Skeletal muscle tissue (tissue), 4 donors: Measurements from ENCODE around the gene AIG1. TPM values are rescaled to one million over a fixed set of nuclear protein-coding genes. Genes with fewer than 3 reads are reported as not detected.

Experiments used
- H3K27ac ChIP-seq: one replicate; pipeline ENCODE4 v1.7.0; 2013; ENCODE audit warnings: mild to moderate bottlenecking, low read depth, low read length, inconsistent platforms
- H3K27me3 ChIP-seq, 3 donors: one replicate each; pipeline ENCODE4 v1.7.0; 2013; ENCODE audit warnings: low read length in 3 of 3; ENCODE audit not compliant: control insufficient read depth in 3 of 3, insufficient read depth in 3 of 3
- H3K36me3 ChIP-seq, 3 donors: one replicate each; pipeline ENCODE4 v1.7.0; 2013; ENCODE audit warnings: low read length in 3 of 3; ENCODE audit not compliant: control insufficient read depth in 3 of 3, insufficient read depth in 3 of 3
- H3K4me1 ChIP-seq, 3 donors: one replicate each; pipeline ENCODE4 v1.7.0; 2013; ENCODE audit warnings: low read length in 3 of 3, mild to moderate bottlenecking in 3 of 3; ENCODE audit not compliant: control insufficient read depth in 3 of 3, insufficient read depth in 3 of 3
- H3K4me3 ChIP-seq, 3 donors: one replicate each; pipeline ENCODE4 v1.7.0; 2013; ENCODE audit warnings: low read length in 3 of 3
- H3K9ac ChIP-seq, 3 donors: one replicate each; pipeline ENCODE4 v1.7.0; 2013; ENCODE audit warnings: low read length in 3 of 3, mild to moderate bottlenecking in 3 of 3, moderate library complexity in 2 of 3, low read depth in 1 of 3
- H3K9me3 ChIP-seq, 3 donors: one replicate each; pipeline ENCODE4 v1.7.0; 2013; ENCODE audit warnings: low read length in 3 of 3; ENCODE audit not compliant: control insufficient read depth in 3 of 3
- total RNA-seq: library from RNA; depleted of rRNA; stranded (reverse); fragments of >200 nt; gene quantifications from one replicate; pipeline ENCODE4 v1.2.3, GENCODE V29; 2014
- donor health status: Osteomylitis.

Gene AIG1
- total RNA-seq, 1 donor from 2014 or later = 31.3 TPM

- Histone ChIP-seq H3K9ac (no peak overlapping the region), H3K27me3 (no peaks in the 10 kb centered on the region), H3K36me3 (no peaks in the 10 kb centered on the region), H3K4me3 (no peak overlapping the region), H3K9me3 (no peaks in the 10 kb centered on the region), H3K27ac (no peak overlapping the region), H3K4me1 (no peaks in the 10 kb centered on the region)
Observed at GRCh38 chr6:143262859-143263258, 202.2 kb downstream of the AIG1 start.

- no peaks in the 10 kb centered on the region for H3K36me3 ChIP-seq
- no peaks in the 10 kb centered on the region for H3K9me3 ChIP-seq
- no peak overlapping the region for H3K27ac ChIP-seq
- no peaks in the 10 kb centered on the region for H3K27me3 ChIP-seq
- H3K9ac ChIP-seq = no peak overlapping the region
- no peaks in the 10 kb centered on the region for H3K4me1 ChIP-seq
- no peak overlapping the region for H3K4me3 ChIP-seq
Observed at GRCh38 chr6:143264379-143264778, 203.7 kb downstream of the AIG1 start.

- Histone ChIP-seq H3K36me3 (no peaks in the 10 kb centered on the region), H3K4me3 (no peak overlapping the region), H3K9ac (no peak overlapping the region), H3K9me3 (no peaks in the 10 kb centered on the region), H3K4me1 (no peaks in the 10 kb centered on the region), H3K27me3 (no peaks in the 10 kb centered on the region), H3K27ac (no peak overlapping the region)
Observed at GRCh38 chr6:143264986-143265764, 204.5 kb downstream of the AIG1 start.

- Histone ChIP-seq H3K27me3 (no peaks in the 10 kb centered on the region), H3K9ac (no peak overlapping the region), H3K4me1 (no peaks in the 10 kb centered on the region), H3K9me3 (no peaks in the 10 kb centered on the region), H3K4me3 (no peak overlapping the region), H3K36me3 (no peaks in the 10 kb centered on the region), H3K27ac (no peak overlapping the region)
Observed at GRCh38 chr6:143267760-143268159, 207.1 kb downstream of the AIG1 start.

- Histone ChIP-seq H3K9me3 (no peaks in the 10 kb centered on the region), H3K27ac (no peak overlapping the region), H3K27me3 (no peaks in the 10 kb centered on the region), H3K4me1 (no peaks in the 10 kb centered on the region), H3K9ac (no peak overlapping the region), H3K36me3 (no peaks in the 10 kb centered on the region), H3K4me3 (no peak overlapping the region)
Observed at GRCh38 chr6:143268439-143268838, 207.8 kb downstream of the AIG1 start.

- Histone ChIP-seq H3K36me3 (no peaks in the 10 kb centered on the region), H3K27me3 (no peaks in the 10 kb centered on the region), H3K9ac (no peak overlapping the region), H3K27ac (no peak overlapping the region), H3K9me3 (no peaks in the 10 kb centered on the region), H3K4me3 (no peak overlapping the region), H3K4me1 (no peaks in the 10 kb centered on the region)
Observed at GRCh38 chr6:143270026-143270425, 209.3 kb downstream of the AIG1 start.

GRCh38 chr6:143271024-143271423, 210.3 kb downstream of the AIG1 start:
- no peaks in the 10 kb centered on the region for H3K9me3 ChIP-seq
- no peak overlapping the region for H3K27ac ChIP-seq
- no peaks in the 10 kb centered on the region for H3K4me1 ChIP-seq
- H3K36me3 ChIP-seq = no peaks in the 10 kb centered on the region
- H3K9ac ChIP-seq = no peak overlapping the region
- no peaks in the 10 kb centered on the region for H3K27me3 ChIP-seq
- no peak overlapping the region for H3K4me3 ChIP-seq

GRCh38 chr6:143276436-143276835, 215.7 kb downstream of the AIG1 start:
- Histone ChIP-seq H3K36me3 (no peaks in the 10 kb centered on the region), H3K9ac (no peak overlapping the region), H3K27me3 (no peaks in the 10 kb centered on the region), H3K4me1 (no peaks in the 10 kb centered on the region), H3K27ac (no peak overlapping the region), H3K4me3 (no peak overlapping the region), H3K9me3 (no peaks in the 10 kb centered on the region)

- no peak overlapping the region for H3K27ac ChIP-seq
- no peak overlapping the region for H3K4me3 ChIP-seq
- H3K4me1 ChIP-seq = no peaks in the 10 kb centered on the region
- no peaks in the 10 kb centered on the region for H3K27me3 ChIP-seq
- H3K9me3 ChIP-seq = no peaks in the 10 kb centered on the region
- H3K36me3 ChIP-seq = no peaks in the 10 kb centered on the region
- H3K9ac ChIP-seq = no peak overlapping the region
Observed at GRCh38 chr6:143279385-143279784, 218.7 kb downstream of the AIG1 start.

GRCh38 chr6:143283887-143284645, 223.4 kb downstream of the AIG1 start:
- Histone ChIP-seq H3K27ac (no peak overlapping the region), H3K27me3 (no peaks in the 10 kb centered on the region), H3K4me3 (no peak overlapping the region), H3K9me3 (no peaks in the 10 kb centered on the region), H3K4me1 (no peaks in the 10 kb centered on the region), H3K9ac (no peak overlapping the region), H3K36me3 (no peaks in the 10 kb centered on the region)
